DMS79 treated with DMSO at 0.1 percent for 48 hours (cell line): ENCODE measurements around the gene PANK2.
"Not testable (repeated sequence)": the region's sequence is repeated elsewhere in the genome, so short reads cannot be mapped to it uniquely, and the experiment has no call there.

ENCODE experiments used
- DNase-seq: peaks from one replicate; lab custom pipeline; 2025; lab: John Stamatoyannopoulos, UW

Gene PANK2

DNA sequence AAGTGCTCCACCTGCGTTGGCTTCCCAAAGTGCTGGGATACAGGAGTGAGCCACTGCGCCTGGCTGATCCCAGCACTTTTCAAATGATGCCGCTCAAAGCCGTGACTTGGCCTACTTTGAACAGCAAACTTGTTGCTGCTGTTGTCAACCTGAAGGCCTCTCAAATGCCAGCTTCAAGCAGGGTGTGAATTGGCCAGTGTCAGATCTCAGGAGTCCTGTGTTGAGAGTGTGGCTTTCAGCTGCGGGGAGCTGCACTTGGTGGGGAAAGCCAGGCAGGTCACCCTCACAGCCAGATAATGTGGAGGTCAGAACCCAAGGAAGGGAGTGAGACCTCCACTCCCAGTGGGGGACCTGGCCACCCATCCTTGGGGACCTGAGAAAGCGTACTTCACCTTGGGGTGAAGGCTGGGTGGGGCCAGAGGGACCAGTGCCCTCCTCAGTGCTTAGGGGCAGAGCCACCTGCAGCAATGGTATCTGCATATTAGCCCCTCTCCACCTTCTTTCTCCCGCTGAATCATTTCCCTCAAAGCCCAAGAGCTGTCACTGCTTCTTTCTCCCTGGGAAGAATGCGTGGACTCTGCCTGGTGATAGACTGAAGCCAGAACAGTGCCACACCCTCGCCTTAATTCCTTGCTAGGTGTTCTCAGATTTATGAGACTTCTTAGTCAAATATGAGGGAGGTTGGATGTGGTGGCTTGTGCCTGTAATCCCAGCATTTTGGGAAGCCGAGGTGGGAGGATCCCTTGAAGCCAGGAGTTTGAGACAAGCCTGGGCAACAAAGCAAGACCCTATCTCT, 19.1 kb upstream of the PANK2 start:
- DNase-seq = no peak

DNA sequence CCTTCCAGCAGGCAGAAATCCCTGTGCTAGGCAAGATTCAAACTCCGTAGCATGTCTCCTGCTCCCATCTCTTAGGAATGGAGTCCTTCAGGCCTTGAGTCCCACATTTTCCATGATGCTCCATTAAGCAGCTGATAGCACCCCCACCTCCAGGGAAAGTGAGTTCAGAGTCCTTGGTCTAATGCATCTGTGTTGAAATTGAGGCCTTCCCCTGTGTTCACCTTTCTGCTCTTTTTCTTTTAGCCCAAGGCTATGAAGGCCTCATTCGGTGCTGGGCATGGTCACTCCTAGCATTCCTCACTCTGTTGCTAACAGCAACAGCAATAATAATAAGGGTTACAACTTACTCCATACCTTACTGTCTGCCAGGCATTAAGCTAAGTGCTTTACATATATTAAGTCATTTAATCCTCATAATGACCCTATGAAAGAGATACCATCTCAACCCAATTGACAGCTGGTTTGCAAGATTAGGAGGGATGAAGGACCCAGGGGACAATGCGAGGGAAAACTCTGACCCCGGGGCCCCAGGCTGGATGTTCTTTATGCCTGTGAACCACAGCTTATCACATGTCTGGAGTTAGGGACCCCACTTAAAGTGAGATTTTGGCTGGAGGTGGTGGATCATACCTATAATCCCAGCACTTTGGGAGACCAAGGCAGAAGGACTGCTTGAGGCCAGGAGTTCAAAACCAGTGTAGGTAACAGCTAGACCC, 17.5 kb upstream of the PANK2 start:
- DNase-seq = no peak

DNA sequence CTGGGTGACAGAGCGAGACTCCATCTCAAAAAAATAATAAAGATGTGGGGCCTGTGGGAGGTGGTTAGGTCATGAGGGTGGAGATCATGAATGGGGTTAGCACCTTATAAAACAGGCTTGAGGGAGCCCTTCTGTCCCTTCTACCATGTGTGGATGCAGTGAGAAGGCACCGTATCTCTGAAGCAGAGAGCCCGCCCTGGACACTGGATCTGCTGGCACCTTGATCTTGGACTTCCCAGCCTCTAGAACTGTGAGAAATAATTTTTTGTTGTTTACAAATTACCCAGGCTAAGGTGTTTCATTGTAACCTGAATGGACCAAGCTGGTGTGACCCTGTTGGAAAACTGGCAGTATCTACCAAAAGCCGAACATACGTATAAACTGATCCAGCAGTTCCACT, 15.7 kb upstream of the PANK2 start:
- DNase-seq = no peak

DNA sequence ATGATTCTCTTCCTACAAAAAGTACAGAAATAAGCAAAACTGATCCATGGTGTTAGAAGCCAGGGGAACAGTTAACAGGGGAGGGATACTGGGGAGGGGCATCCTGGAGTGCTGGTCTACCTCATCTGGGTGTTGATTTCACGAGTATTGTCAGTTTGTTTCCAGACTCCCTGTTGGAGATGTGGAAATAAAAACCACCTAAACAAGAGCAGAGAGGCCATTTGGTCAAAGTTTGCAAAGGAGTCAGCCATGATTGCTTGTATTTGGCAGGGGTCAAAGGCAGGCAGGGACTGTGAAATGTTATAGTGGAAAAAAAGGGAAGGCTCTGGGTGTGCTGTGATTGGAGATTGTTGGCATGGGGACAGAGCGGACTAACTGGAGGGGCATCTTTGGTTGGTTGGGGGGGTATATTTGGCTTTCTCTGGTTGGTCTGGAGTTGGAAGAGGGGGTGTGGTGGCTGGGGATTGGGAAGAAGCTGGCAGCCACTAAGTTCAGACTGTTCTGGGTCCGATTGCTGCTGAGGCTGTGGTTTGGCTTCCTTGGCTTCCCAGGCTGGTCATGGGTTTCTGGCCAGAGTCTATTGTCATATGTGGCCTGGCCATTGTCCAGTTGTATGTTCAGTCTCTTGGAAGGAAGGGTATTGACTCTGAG, 14.9 kb upstream of the PANK2 start:
- no peak for DNase-seq

DNA sequence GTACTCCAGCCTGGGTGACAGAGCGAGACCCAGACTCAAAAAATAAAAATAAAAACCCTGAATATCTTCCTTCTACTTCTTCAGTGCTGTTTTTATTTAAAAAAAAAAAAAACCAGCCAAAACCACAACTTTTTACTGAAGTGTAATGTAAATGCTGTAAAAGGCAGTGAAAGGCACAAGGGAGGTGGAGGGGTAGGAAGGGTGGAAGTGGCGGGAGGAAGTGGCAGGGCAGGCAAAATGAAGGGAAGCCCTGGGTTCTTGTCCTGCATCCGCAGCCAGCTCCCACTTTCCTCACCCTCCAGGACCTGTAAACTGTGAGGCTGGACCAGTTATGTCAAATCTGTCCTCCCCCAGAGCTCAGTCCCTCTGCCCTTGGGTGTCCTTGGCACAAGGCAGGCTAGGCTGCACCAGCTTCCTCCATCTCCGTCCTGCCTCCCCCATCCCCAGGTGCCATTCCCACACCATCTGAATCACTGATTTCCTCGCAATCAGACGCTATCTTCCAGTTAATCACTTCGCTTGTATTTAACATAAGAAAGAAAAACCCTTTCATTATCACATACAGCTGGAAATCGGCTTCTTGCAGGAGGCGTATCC, 13.7 kb upstream of the PANK2 start:
- no peak for DNase-seq

DNA sequence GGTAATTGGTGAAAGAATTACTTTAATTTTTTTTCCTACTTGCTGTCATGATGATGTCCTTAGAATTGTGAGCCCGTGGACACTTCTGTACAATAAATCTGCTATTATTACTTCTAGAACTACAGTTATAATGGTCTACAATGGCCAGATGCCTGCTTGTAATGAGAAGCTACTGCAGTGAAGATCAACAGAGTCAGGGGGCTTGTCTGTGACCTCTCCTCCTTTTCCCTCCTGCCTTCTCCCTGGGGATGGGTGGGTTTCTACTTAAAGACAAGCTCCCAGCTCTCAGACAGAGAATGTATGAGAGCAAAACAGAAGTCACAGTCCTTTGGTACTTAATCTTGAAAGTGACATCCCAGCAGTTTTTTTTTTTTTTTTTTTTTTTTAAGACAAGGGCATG, 13.2 kb upstream of the PANK2 start:
- no peak for DNase-seq

DNA sequence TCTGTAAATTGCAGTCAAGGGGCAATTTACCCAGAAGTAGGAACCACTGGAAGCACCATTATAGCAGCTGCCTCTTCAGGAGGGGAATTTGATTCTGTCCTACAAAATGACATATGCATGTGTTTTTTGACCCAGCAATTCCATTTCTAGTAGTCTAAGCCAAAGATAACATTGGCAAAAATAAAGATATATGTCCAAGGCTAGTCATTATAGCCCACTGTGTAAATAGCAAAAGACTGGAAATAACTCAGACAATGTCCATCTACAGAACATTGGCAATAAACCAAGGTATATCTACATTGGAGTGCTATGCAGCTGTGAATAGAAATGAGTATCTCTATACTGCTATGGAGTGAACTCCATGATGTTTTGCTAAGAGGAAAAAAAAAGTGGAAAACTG, 12.5 kb upstream of the PANK2 start:
- DNase-seq = no peak

DNA sequence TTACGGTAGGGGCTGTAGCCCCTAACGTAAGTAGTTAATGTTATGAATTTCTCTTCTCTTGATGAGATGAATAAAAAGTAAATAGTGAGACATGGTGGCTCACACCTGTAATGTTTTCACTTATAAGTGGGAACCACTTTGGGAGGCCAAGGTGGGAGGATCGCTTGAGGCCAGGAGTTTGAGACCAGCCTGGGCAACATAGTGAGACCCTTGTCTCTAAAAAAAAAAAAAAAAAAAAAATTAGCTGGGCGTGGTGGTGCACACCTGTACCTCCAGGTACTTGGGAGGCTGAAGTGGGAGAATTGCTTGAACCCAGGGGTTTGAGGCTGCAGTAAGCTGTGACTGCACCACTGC, 10.3 kb upstream of the PANK2 start:
- not testable (repeated sequence) for DNase-seq

DNA sequence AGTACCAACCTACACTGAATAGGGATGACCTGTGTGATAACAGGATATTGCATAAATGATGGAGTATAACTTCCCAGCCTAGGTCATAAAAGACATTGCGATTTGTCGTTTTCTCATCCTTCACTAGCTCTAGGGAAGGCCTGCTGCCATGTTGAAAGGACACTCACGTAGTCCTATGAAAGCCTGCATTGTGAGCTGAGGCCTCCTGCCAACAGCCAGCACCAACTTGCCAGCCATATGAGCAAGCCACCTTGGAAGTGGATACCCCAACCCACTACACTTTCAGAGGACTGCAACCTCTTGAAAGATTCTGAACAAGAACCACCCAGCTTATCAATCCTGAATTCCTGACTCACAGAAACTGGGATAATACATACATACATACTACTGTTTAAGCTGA, 3.5 kb upstream of the PANK2 start:
- no peak for DNase-seq

DNA sequence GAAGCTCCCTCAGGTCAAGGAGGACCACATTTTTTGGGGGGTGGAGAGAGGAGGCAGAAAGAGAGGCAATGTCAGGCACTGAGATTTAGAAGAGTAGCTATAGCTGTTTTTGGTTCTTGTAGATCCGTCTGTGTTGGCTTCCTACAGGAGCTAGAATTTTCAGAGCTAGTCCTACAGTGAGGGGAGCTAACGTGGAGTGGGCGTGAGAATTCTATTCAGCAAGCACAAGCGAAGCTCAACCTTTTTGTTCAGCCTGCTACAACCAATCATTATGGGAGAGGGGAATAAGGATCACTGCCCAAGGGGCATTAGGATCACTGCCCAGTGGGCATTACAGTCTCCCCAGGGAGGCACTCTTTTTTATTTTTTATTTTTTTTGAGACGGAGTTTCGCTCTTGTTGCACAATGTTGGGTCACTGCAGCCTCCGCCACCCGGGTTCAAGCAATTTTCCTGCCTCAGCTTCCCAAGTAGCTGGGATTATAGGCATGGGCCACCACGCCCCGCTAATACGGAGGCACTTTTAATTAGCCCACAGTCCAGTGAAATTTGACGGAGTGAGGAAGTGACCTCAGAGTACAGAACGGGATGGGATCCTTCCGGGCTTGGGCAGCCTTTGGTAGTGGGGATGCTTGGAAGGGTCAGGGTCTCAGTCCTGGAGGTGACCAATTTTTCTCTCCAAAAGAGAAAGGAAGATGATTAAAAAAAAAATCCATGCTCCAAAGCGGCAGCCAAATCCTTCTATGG, 1.1 kb upstream of the PANK2 start:
- DNase-seq = no peak

DNA sequence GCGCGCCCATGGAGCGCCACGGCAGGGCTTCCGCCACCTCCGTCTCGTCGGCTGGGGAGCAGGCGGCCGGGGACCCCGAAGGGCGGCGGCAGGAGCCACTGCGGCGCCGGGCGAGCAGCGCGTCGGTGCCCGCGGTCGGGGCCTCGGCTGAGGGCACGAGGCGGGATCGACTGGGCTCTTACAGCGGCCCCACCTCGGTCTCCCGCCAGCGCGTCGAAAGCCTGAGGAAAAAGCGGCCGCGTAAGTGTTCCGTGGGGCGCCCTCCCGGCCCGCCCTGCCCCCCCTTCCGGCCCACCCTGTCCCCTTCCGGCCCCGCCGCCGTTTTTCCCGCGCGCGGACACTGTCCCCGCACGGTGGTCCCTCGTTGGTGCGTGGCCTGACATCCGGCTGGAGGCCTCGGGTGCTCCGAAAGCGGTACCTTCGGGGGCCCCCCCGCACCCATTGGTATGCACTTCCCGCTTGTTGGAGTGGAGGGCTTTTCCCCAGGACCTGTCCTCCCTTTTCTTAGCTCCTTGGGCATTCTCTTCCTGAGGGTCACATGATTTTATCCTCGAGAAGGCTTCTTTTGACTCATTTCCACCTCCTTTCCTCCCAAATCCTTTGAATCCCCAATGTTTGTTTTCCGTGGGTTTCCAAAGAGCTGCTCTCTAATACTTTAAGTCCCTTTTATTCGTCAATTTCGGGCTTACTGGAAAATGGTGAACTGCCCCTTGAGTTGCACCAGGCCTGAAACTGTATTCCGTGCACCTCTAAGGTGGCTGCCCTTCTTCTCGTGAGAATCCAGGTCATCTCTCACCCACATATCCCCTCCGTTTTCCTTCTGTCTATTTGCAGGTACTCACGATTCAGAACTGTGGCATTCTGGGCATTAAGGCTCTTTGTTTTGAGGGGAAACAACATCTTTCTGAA, 556 bp downstream of the PANK2 start:
- peak; percentile 4 for DNase-seq

DNA sequence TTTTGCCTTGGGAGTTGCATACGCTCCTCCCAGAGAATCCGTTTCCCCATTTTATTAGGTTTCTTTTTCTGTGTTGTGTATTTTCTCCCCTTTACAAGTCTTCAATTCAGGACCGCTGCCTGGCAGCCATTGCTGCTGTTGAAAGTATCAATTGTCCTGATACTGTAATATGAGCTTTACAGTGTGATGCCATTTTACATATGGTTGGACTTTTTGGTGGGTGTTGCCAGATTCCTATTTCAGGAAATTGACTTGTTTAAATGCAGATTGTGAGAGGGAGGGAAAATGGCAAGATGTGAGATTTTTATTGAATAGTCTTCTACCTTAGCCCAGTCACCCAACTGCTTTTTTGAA, 1.2 kb downstream of the PANK2 start:
- DNase-seq = peak; percentile 32

DNA sequence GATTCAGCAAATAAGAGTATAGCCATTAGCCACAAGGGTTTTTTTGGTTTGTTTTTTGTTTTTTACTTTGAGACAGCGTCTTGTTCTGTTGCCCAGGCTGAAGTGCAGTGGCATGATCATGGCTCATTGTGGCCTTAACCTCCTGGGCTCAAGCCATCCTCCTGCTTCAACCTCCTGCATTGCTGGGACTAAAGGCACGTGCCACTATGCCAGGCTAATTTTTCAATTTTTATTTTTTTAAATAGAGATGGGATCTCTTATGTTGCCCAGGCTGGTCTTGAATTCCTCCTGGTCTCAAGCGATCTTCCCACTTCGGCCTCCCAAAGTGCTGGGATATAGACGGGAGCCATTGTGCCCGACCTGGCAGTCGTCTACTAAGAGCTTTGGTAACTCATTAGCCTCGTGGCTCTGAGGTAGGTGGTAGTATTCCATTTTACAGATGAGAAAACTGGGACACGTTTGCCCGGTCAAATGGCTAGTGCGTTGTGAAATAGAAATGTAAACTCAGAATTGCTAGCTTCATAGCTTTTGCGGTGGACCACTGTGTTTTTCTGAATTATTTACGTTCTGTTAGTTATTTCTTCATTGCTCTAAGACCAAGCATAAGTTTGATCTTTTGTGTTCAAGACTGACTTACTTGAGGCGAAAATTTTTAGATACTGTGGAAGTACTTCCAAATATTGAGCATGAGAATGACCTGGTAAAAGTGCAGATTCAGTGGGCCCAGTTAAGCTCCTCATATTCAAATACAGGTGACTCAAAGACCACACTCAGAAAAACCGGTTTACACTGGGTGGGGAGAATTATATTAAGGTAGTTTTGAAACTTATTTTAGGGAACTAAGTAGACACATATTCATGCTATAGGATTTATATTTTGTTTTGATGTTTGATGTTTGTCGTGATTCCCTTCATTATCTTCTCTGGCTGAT, 2.1 kb downstream of the PANK2 start:
- no peak for DNase-seq

DNA sequence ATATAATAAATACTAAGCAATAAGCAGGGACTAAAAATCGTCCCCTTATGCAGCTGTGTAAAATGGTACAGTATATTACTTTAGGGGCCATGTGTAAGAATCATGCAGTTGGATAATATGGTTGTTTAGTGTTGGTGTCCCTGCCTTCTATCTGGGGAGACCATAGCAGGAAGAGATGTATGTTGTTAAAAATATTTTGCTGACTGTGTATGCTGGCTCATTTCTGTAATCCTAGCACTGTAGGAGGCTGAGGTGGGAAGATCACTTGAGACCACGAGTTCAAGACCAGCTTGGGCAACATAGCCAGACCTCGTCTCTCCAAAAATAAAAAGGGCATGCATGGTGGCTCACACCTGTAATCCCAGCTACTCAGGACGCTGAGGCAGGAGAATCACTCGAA, 5.6 kb downstream of the PANK2 start:
- no peak for DNase-seq

DNA sequence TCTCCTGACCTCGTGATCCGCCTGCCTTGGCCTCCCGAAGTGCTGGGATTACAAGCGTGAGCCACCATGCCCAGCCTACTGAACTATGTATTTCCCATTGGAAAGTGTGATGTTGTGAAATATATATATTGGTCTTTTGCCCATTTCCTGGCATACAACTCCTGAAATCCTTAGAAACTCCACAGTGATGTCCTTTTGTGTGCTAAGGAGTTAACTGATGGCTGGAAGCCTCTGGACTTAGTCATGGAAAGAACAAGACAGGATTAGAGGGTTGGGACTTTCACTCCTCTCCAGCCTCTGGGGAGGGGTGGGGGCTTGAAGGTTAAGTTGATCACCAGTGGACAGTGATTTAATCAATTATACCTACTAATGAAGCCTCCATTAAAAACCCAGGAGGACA, 7.1 kb downstream of the PANK2 start:
- DNase-seq = no peak

DNA sequence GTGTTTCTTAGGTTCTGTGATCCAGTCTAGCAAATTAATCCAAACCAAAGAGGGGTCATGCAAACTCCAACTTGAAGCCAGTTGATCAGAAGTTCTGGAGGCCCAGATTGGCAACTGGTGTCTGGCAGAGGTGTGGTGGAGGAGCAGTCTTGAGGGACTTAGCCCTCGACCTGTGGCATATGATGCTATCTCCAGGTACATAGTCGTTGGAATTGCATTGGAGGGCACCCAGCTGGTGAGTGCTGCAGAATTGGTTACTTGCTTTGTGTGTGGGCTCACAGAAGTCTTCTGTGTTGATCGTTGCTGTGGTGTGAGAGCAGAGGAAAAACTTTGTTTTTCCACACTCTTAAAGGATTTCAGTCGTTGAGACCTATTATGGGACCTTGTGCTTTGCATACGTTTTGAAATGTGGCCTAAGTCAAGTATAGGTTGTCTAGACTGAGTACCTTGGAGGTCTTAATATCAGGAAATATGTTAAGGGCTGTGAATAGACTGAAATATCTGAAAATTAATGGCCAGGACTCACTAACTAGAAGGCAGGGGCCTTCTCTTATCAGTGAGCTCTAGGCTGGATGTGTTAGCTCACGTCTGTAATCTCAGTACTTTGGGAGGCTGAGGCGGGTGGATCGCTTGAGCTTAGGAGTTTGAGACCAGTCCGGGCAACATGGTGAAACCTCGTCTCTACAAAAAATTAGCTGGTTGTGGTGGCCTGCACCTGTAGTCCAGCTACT, 7.8 kb downstream of the PANK2 start:
- no peak for DNase-seq

DNA sequence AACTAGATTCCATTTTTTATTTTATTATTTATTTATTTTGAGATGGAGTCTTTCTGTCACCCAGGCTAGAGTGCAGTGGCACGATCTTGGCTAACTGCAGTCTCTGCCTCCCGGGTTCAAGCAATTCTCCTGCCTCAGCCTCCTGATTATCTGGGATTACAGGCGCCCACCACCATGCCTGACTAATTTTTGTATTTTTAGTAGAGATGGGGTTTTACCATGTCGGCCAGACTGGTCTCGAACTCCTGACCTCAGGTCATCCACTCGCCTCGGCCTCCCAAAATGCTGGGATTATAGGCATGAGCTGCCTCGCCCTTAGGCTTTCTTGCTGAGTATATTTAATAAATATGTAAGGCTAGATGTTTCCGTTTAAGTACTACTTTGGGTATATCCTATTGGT, 9.0 kb downstream of the PANK2 start:
- DNase-seq = not testable (repeated sequence)

DNA sequence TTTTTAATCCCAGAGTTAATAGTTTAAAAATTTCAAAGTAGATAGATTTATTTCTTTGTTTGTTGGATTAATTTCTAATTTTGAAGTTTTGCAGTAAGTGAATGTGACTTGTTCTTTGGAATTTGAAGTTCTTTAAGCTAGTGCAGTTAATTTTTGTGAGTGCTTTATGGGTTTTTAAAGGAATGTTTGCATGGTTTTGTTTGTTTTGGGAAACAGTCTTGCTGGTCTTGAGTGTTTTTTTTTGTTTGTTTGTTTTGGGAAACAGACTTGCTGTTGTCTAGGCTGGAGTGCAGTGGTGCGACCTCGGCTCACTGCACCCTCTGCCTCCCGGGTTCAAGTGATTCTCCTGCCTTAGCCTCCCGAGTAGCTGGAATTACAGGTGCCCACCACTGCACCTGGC, 9.5 kb downstream of the PANK2 start:
- DNase-seq = no peak

DNA sequence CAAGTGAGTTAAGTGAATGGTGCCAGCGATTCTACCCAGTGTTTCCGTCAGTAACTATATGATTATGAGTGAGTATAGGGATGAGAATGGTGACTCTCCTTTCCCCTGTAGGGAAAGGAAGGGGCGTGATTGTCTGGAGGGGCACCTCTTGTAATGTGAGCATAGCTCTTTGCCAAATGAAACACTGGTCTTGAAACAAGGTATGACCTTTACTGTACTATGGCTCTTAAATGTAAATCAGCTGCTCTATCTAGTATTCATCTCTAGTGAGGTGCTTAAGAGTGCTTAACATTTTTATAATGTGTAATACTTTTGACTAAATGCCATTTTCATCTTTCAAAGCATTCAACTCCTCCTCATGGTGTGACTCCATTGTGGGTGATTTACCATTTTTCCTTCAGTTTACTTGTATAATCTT, 11.0 kb downstream of the PANK2 start:
- DNase-seq = peak; percentile 32
